K562 (cell line): ENCODE measurements around the gene MARCHF3. TPM values are rescaled to one million over a fixed set of nuclear protein-coding genes. Genes with fewer than 3 reads are reported as not detected.

ENCODE experiments used
- ATAC-seq: fragments of 200-7000 bp; cut with Tn5 transposase; 3 replicates; pipeline ENCODE4 v1.9.1; 2020; ENCODE audit warnings: moderate library complexity
- BruUV-seq: library from RNA; stranded (reverse); fragments of 400-500 nt; replicated peaks from 2 replicates; lab custom pipeline; 2021; lab: Mats Ljungman, UMichigan
- CTCF ChIA-PET: fragments of 300-600 bp; formaldehyde crosslinking; extraction: SDS; loops from one replicate; lab custom pipeline; 2021; ENCODE audit warnings: low intra/inter-chr PET ratio; lab: Yijun Ruan, JAX
- POLR2A ChIA-PET: fragments of 300-600, 350-650 bp; sonication (Branson Sonifier 250); formaldehyde crosslinking; extraction: SDS; loops from one replicate; lab custom pipeline; 2021; ENCODE audit warnings: antibody characterized with exemption, inconsistent platforms; lab: Yijun Ruan, JAX
- DNase-seq, 4 experiments: peaks; one replicate each; pipeline versions ENCODE4 v3.0.0 to v3.0.0-alpha.2; 2011 to 2018; ENCODE audit warnings: low spot score in 3 of 4, mixed read lengths in 3 of 4; ENCODE audit errors: extremely low read depth in 1 of 4
- FAIRE-seq: peaks from 2 replicates; lab custom pipeline; 2011; peaks lifted over from hg19 to GRCh38; lab: Jason Lieb, UNC
- H2AFZ ChIP-seq: 2 replicates; pipeline ENCODE4 v1.6.0; 2011; ENCODE audit warnings: low read depth, low read length, control low read depth, inconsistent platforms
- H3K27ac ChIP-seq: fragments of 200-600 bp; 3 replicates; pipeline ENCODE4 v1.8.0; 2011; ENCODE audit warnings: low read depth, mild to moderate bottlenecking, control low read depth, inconsistent platforms, low read length, moderate library complexity, mixed read lengths; ENCODE audit errors: extremely low read depth
- H3K27me3 ChIP-seq, 2 experiments: fragments of 300-600 bp in 1 of 2; 2 replicates in 1 of 2; 3 replicates in 1 of 2; pipeline versions ENCODE4 v1.6.0 to v1.8.0; 2011; ENCODE audit warnings: inconsistent platforms in 2 of 2, low read length in 2 of 2, mild to moderate bottlenecking in 1 of 2, mixed read lengths in 1 of 2, moderate library complexity in 1 of 2; ENCODE audit not compliant: control insufficient read depth in 2 of 2, insufficient read depth in 2 of 2
- H3K36me3 ChIP-seq: fragments of 300-600 bp; 3 replicates; pipeline ENCODE4 v1.8.0; 2011; ENCODE audit warnings: mild to moderate bottlenecking, low read length, inconsistent platforms; ENCODE audit not compliant: control insufficient read depth, insufficient read depth
- H3K4me1 ChIP-seq, 2 experiments: fragments of 200-600 bp in 1 of 2; replicated peaks in 1 of 2; 2 replicates in 1 of 2; 3 replicates in 1 of 2; pipeline versions ENCODE4 v1.5.1 to v1.8.0; 2011; ENCODE audit warnings: inconsistent platforms in 2 of 2, low read length in 2 of 2, mild to moderate bottlenecking in 1 of 2, mixed read lengths in 1 of 2, moderate library complexity in 1 of 2; ENCODE audit not compliant: control insufficient read depth in 2 of 2, insufficient read depth in 2 of 2
- H3K4me2 ChIP-seq: 2 replicates; pipeline ENCODE4 v1.6.1; 2011; ENCODE audit warnings: low read length, control low read depth, inconsistent platforms, mixed read lengths; ENCODE audit not compliant: insufficient read depth
- H3K4me3 ChIP-seq: fragments of 200-600 bp; sonication (generic), shearing (Covaris generic); 2 replicates; pipeline ENCODE4 v1.5.1; 2016; ENCODE audit warnings: control low read depth, inconsistent platforms
- H3K79me2 ChIP-seq: fragments of 200-600 bp; 3 replicates; pipeline ENCODE4 v1.8.0; 2011; ENCODE audit warnings: low read length, inconsistent platforms; ENCODE audit not compliant: control insufficient read depth, insufficient read depth
- H3K9ac ChIP-seq, 2 experiments: 2 replicates each; pipeline versions ENCODE4 v1.6.0 to v1.6.1; 2011; ENCODE audit warnings: low read depth in 2 of 2, low read length in 2 of 2, control low read depth in 1 of 2, inconsistent platforms in 1 of 2, mild to moderate bottlenecking in 1 of 2, mixed read lengths in 1 of 2; ENCODE audit not compliant: insufficient read depth in 1 of 2
- H3K9me1 ChIP-seq: one replicate; pipeline ENCODE4 v1.6.0; 2011; ENCODE audit warnings: inconsistent platforms, mild to moderate bottlenecking, low read length, moderate library complexity; ENCODE audit not compliant: control insufficient read depth, insufficient read depth
- H3K9me3 ChIP-seq: replicated peaks from 2 replicates; pipeline ENCODE4 v1.5.1; 2011; ENCODE audit warnings: low read depth, low read length, inconsistent platforms; ENCODE audit not compliant: control insufficient read depth, insufficient read depth
- H4K20me1 ChIP-seq: replicated peaks from 2 replicates; pipeline ENCODE4 v1.6.1; 2011; ENCODE audit warnings: low read length, inconsistent platforms, mixed read lengths; ENCODE audit not compliant: control insufficient read depth, insufficient read depth
- BHLHE40 ChIP-seq: IDR thresholded peaks from 2 replicates; pipeline ENCODE4 v1.6.1; 2011; ENCODE audit warnings: low read length, improper control_type of control experiment
- CBX8 ChIP-seq: fragments of 200-600 bp; sonication (generic); IDR thresholded peaks from 2 replicates; pipeline ENCODE4 v1.6.1; 2012; ENCODE audit warnings: borderline replicate concordance, mixed run types, low read depth, mild to moderate bottlenecking, moderate library complexity, mixed read lengths, low read length, control low read depth, inconsistent platforms; ENCODE audit not compliant: poor library complexity, severe bottlenecking; ENCODE audit errors: extremely low read depth
- FOXK2 ChIP-seq, 2 experiments: fragments of 450-650 bp; IDR thresholded peaks in 1 of 2; conservative IDR thresholded peaks in 1 of 2; 2 replicates each; pipeline ENCODE4 v1.6.1; 2016; ENCODE audit warnings: low read depth in 2 of 2, mild to moderate bottlenecking in 1 of 2
- KAT7 ChIP-seq: sonication (generic); formaldehyde crosslinking; IDR thresholded peaks from 2 replicates; pipeline ENCODE4 v1.8.0; 2022; ENCODE audit warnings: missing genetic modification reagents, mild to moderate bottlenecking, borderline replicate concordance
- PRDM10 ChIP-seq: fragments of 450-650 bp; IDR thresholded peaks from 2 replicates; pipeline ENCODE4 v1.6.1; 2018; ENCODE audit not compliant: partially characterized antibody
- PTBP1 ChIP-seq: fragments of 200-400 bp; formaldehyde crosslinking; IDR thresholded peaks from 2 replicates; pipeline ENCODE4 v1.6.1; 2017; ENCODE audit warnings: low read depth, low read length
- SP1 ChIP-seq: sonication (generic); formaldehyde crosslinking; IDR thresholded peaks from 2 replicates; pipeline ENCODE4 v1.8.1; 2022; ENCODE audit warnings: mild to moderate bottlenecking, missing genetic modification reagents
- ZFP30 ChIP-seq: fragments of 250-450 bp; sonication (Bioruptor Pico); IDR thresholded peaks from 2 replicates; pipeline ENCODE4 v1.8.0; 2022; ENCODE audit warnings: moderate library complexity, mild to moderate bottlenecking, inconsistent platforms, borderline replicate concordance
- WGBS: fragments of 100-300 bp; shearing (Covaris generic); methylation state at CpG from one replicate; pipeline ENCODE4 v1.1.6; 2016; ENCODE audit warnings: low coverage, mixed read lengths; ENCODE audit not compliant: insufficient coverage; ENCODE audit errors: missing lambda C conversion rate; 5-methylcytosine and 5-hydroxymethylcytosine counted together
- in situ Hi-C: fragments of 300-500 bp; cut with MboI; formaldehyde crosslinking; loops from 4 replicates; pipeline ENCODE4 v1.15.0; 2018; ENCODE audit warnings: inconsistent platforms, mixed read lengths
- intact Hi-C: fragments of 100-400 bp; cut with micrococcal nuclease; formaldehyde crosslinking; loops from 2 replicates; pipeline ENCODE4 v1.14.2; 2022
- polyA plus RNA-seq, 8 experiments: library from polyadenylated mRNA; depleted of rRNA in 4 of 8; stranded (reverse) in 5 of 8; unstranded in 3 of 8; fragments of >200 nt; fragmentation: Nextera tagmentation in 2 of 8; fragmentation: Illumina TruSeq in 1 of 8; extraction: Ambion mirVana in 2 of 8; extraction: Trizol in 1 of 8; gene quantifications; 2 replicates each; pipeline versions ENCODE4 v1.2.1 to v1.2.3, GENCODE V29; 2011 to 2014; ENCODE audit warnings: inconsistent platforms in 1 of 8, missing spikeins in 1 of 8
- total RNA-seq, 7 experiments: library from RNA; depleted of rRNA in 6 of 7; stranded (reverse); fragments of >200 nt in 6 of 7; fragmentation: Illumina TruSeq in 2 of 7; extraction: Trizol in 2 of 7; gene quantifications; 2 replicates each; pipeline versions ENCODE4 v1.2.1 to v1.2.3, GENCODE V29; 2011 to 2021; ENCODE audit warnings: low replicate concordance in 1 of 7
- TF ChIP-seq, protein P1 (sequence below), 2 experiments: IDR thresholded peaks in 1 of 2; conservative IDR thresholded peaks in 1 of 2; 2 replicates each; pipeline ENCODE4 v1.6.1; 2016; ENCODE audit warnings: low read depth in 2 of 2, mild to moderate bottlenecking in 1 of 2, missing compliant biosample characterization in 1 of 2, missing genetic modification characterization in 1 of 2, moderate library complexity in 1 of 2
- TF ChIP-seq, protein P2 (sequence below): fragments of 450-650 bp; conservative IDR thresholded peaks from 2 replicates; pipeline ENCODE4 v1.6.1; 2016; ENCODE audit warnings: missing genetic modification characterization, low read depth, mild to moderate bottlenecking, control low read depth, missing compliant biosample characterization

Gene MARCHF3
- total and polyA plus RNA-seq, 9 of the 15 experiments (the other 6 are each of a cell fraction or from before 2014, with no cell fraction given): 5.6 to 37.4 (median 16.5) TPM

DNA sequence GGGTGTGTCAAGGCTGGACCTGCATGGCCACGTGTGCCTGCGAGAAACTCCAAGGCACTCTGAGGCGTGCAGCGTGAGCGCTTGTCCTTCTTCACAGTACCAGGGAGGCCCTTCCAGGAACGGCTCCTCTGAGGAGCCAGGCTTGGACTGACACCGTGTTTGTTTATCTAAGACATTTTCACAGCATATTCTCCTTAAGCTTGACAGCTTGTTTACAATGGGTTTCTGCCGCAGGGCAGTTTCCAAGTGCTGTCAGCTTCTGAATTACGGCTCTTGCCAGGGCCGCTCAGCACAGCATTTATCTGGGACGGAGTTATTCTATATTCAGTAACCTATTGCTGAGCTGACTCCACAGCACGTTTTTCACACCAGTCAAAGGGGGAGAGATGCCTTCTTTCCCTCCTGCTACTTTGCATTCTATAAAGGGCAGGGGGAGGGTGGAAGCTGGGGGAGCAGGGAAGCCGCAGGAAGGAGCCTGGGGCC is 155.0 kb downstream of the MARCHF3 start:
- ChIA-PET POLR2A (interaction anchor here (0.7 kb wide), 1 partner anchor 10 kb away, joined by 5 read pairs; no protein-coding TSS in a partner anchor), CTCF (no interaction called here)
- no peaks in the 10 kb centered on the region for H3K79me2 ChIP-seq
- no peaks in the 10 kb centered on the region for H3K9me1 ChIP-seq
- ATAC-seq (peak; percentile 75), DNase-seq (peak in 1 of 4 experiments; percentile 36), FAIRE-seq (peak; percentile 70)
- peak overlapping the region; percentile 21; the same call in 1 of the 3 replicates for H3K27ac ChIP-seq
- H3K9ac ChIP-seq: peak overlapping the region in 1 of 2 experiments; percentile 70; a peak in 2 of 4 replicates
- peaks cover 7 to 15% of the 10 kb centered on the region in 2 experiments for H3K4me1 ChIP-seq
- H2AFZ ChIP-seq: no peak overlapping the region
- BruUV-seq: no TSS peak
- 44% methylated on average over 12 of the region's 13 CpGs for WGBS
- H3K27me3 ChIP-seq: no peaks in the 10 kb centered on the region
- H3K4me3 ChIP-seq: no peak overlapping the region
- in situ Hi-C loops (no loop called here), intact Hi-C loops (no loop called here)
- no peaks in the 10 kb centered on the region for H3K9me3 ChIP-seq
- peak overlapping the region; percentile 14; the same call in 1 of the 2 replicates for H3K4me2 ChIP-seq
- H3K36me3 ChIP-seq: peaks cover 41% of the 10 kb centered on the region
- no peaks in the 10 kb centered on the region for H4K20me1 ChIP-seq
- no peak for TF ChIP-seq PRDM10
- TF ChIP-seq, protein P1, sequence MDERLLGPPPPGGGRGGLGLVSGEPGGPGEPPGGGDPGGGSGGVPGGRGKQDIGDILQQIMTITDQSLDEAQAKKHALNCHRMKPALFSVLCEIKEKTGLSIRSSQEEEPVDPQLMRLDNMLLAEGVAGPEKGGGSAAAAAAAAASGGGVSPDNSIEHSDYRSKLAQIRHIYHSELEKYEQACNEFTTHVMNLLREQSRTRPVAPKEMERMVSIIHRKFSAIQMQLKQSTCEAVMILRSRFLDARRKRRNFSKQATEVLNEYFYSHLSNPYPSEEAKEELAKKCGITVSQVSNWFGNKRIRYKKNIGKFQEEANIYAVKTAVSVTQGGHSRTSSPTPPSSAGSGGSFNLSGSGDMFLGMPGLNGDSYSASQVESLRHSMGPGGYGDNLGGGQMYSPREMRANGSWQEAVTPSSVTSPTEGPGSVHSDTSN (CRISPR knock-in tag; IDR thresholded peaks at IDR 0.05; ENCODE audit: low read depth): no peak
- TF ChIP-seq, protein P1 (tag; conservative IDR thresholded peaks at IDR 0.05; ENCODE audit: low read depth): peak; percentile 84
- TF ChIP-seq SP1 (CRISPR knock-in tag): no peak
- TF ChIP-seq, protein P2, sequence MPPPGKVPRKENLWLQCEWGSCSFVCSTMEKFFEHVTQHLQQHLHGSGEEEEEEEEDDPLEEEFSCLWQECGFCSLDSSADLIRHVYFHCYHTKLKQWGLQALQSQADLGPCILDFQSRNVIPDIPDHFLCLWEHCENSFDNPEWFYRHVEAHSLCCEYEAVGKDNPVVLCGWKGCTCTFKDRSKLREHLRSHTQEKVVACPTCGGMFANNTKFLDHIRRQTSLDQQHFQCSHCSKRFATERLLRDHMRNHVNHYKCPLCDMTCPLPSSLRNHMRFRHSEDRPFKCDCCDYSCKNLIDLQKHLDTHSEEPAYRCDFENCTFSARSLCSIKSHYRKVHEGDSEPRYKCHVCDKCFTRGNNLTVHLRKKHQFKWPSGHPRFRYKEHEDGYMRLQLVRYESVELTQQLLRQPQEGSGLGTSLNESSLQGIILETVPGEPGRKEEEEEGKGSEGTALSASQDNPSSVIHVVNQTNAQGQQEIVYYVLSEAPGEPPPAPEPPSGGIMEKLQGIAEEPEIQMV (tag): no peak
- no peak for TF ChIP-seq ZFP30 (CRISPR knock-in tag)
- no peak for TF ChIP-seq PTBP1
- TF ChIP-seq KAT7 (CRISPR knock-in tag): no peak
- TF ChIP-seq FOXK2 (conservative IDR thresholded peaks at IDR 0.05 in 1 of 2, IDR thresholded peaks at IDR 0.05 in 1 of 2; ENCODE audit: low read depth in 2 of 2): peak; percentile 61 to 69; a peak in 2 of 4 replicates
- no peak for TF ChIP-seq CBX8
- peak; percentile 51; the same call in 1 of the 2 replicates for TF ChIP-seq BHLHE40
